GM23338 (cell line): ENCODE results near the gene MEAK7.

Source experiments
- CREB1 ChIP-seq: fragments of 250-450 bp; sonication (Bioruptor Pico); IDR thresholded peaks from 2 replicates; pipeline ENCODE4 v1.5.0; 2020; ENCODE audit warnings: low read depth, mild to moderate bottlenecking, moderate library complexity
- EZH2 ChIP-seq: fragments of 200-600 bp; sonication (generic); IDR thresholded peaks from one replicate; pipeline ENCODE4 v1.8.0; 2017; ENCODE audit warnings: antibody characterized with exemption, mild to moderate bottlenecking, low read depth; ENCODE audit not compliant: unreplicated experiment
- JUNB ChIP-seq: IDR thresholded peaks from one replicate; pipeline ENCODE4 v1.6.1; 2016; ENCODE audit warnings: antibody characterized with exemption; ENCODE audit not compliant: unreplicated experiment
- NANOG ChIP-seq: IDR thresholded peaks from 2 replicates; pipeline ENCODE4 v1.6.1; 2016; ENCODE audit warnings: antibody characterized with exemption, borderline replicate concordance
- POLR2AphosphoS5 ChIP-seq: IDR thresholded peaks from 2 replicates; pipeline ENCODE4 v1.6.1; 2016; ENCODE audit warnings: antibody characterized with exemption, low read depth
- REST ChIP-seq: IDR thresholded peaks from one replicate; pipeline ENCODE4 v1.6.1; 2018; ENCODE audit warnings: antibody characterized with exemption; ENCODE audit not compliant: unreplicated experiment
- TF ChIP-seq, protein P1 (sequence below), 2 experiments: fragments of 200-600 bp in 1 of 2; sonication (generic) in 1 of 2; conservative IDR thresholded peaks; 2 replicates each; pipeline versions ENCODE4 v1.5.1 to v1.6.1; 2016 to 2017; ENCODE audit warnings: antibody characterized with exemption in 2 of 2, low read depth in 2 of 2, mild to moderate bottlenecking in 2 of 2, moderate library complexity in 1 of 2
- TF ChIP-seq, protein P2 (sequence below): IDR thresholded peaks from 2 replicates; pipeline ENCODE4 v1.6.1; 2016; ENCODE audit warnings: antibody characterized with exemption

DNA sequence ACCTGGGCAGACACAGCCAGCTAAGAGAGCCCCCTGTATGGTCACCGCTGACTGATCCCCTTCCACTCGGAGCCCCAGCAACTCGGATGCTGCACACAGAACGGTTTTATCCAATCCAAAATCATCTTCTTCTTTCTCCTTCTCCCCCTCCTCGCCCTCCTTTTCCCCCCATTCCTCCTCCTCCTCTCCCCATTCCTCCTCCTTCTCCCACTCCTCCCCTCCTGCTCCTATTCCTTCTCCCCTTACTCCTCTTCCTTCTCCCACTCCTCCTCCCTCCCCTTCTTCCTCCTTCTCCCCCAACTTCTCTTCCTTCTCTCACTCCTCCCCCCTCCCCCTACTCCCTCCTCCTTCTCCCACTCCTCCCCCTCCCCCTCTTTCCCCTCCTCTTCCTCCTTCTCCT, 30.4 kb upstream of the MEAK7 start:
- TF ChIP-seq, protein P1, sequence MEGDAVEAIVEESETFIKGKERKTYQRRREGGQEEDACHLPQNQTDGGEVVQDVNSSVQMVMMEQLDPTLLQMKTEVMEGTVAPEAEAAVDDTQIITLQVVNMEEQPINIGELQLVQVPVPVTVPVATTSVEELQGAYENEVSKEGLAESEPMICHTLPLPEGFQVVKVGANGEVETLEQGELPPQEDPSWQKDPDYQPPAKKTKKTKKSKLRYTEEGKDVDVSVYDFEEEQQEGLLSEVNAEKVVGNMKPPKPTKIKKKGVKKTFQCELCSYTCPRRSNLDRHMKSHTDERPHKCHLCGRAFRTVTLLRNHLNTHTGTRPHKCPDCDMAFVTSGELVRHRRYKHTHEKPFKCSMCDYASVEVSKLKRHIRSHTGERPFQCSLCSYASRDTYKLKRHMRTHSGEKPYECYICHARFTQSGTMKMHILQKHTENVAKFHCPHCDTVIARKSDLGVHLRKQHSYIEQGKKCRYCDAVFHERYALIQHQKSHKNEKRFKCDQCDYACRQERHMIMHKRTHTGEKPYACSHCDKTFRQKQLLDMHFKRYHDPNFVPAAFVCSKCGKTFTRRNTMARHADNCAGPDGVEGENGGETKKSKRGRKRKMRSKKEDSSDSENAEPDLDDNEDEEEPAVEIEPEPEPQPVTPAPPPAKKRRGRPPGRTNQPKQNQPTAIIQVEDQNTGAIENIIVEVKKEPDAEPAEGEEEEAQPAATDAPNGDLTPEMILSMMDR (conservative IDR thresholded peaks at IDR 0.05; ENCODE audit: low read depth in 2 of 2), result no peak
- TF ChIP-seq POLR2AphosphoS5 (no peak), CREB1 (CRISPR knock-in tag) (no peak), EZH2 (no peak), REST (no peak), JUNB (no peak), NANOG (no peak)
- TF ChIP-seq, protein P2, sequence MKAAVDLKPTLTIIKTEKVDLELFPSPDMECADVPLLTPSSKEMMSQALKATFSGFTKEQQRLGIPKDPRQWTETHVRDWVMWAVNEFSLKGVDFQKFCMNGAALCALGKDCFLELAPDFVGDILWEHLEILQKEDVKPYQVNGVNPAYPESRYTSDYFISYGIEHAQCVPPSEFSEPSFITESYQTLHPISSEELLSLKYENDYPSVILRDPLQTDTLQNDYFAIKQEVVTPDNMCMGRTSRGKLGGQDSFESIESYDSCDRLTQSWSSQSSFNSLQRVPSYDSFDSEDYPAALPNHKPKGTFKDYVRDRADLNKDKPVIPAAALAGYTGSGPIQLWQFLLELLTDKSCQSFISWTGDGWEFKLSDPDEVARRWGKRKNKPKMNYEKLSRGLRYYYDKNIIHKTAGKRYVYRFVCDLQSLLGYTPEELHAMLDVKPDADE, result no peak
